H1 (cell line): ENCODE data around the gene PXDN. TPM values are rescaled to one million over a fixed set of nuclear protein-coding genes. Genes with fewer than 3 reads are reported as not detected.

Experiments used
- CTCF ChIA-PET: fragments of 300-600 bp; sonication (Branson Sonifier 250); formaldehyde crosslinking; loops from one replicate; lab custom pipeline; 2021; ENCODE audit not compliant: partially characterized antibody; lab: Charles Lee
- POLR2A ChIA-PET: fragments of 300-600 bp; sonication (Branson Sonifier 250); formaldehyde crosslinking; loops from one replicate; lab custom pipeline; 2021; ENCODE audit warnings: inconsistent platforms; ENCODE audit not compliant: partially characterized antibody; lab: Charles Lee
- DNase-seq, 2 experiments: peaks; one replicate each; pipeline versions ENCODE4 v3.0.0 to v3.0.0-alpha.2; 2010 to 2022; ENCODE audit warnings: low spot score in 2 of 2, low read depth in 1 of 2, mixed read lengths in 1 of 2
- FAIRE-seq: peaks from 2 replicates; lab custom pipeline; 2011; peaks lifted over from hg19 to GRCh38; lab: Jason Lieb, UNC
- H2AFZ ChIP-seq: 2 replicates; pipeline ENCODE4 v1.8.1; 2012; ENCODE audit warnings: low read length, inconsistent platforms
- H2AK5ac ChIP-seq: 2 replicates; pipeline ENCODE4 v1.6.1; 2013; ENCODE audit warnings: low read depth, low read length
- H2BK120ac ChIP-seq: replicated peaks from 2 replicates; pipeline ENCODE3; 2013; ENCODE audit warnings: low read depth, low read length, inconsistent platforms
- H2BK12ac ChIP-seq: 2 replicates; pipeline ENCODE4 v1.6.1; 2013; ENCODE audit warnings: low read depth, low read length
- H2BK15ac ChIP-seq: 2 replicates; pipeline ENCODE4 v1.6.1; 2013; ENCODE audit warnings: low read length
- H2BK20ac ChIP-seq: 2 replicates; pipeline ENCODE4 v1.6.1; 2013; ENCODE audit warnings: low read length
- H2BK5ac ChIP-seq: 2 replicates; pipeline ENCODE4 v1.6.1; 2013; ENCODE audit warnings: low read depth, low read length
- H3K14ac ChIP-seq: 2 replicates; pipeline ENCODE4 v1.6.1; 2013; ENCODE audit warnings: inconsistent platforms; ENCODE audit not compliant: insufficient read length
- H3K18ac ChIP-seq: 2 replicates; pipeline ENCODE4 v1.6.1; 2013; ENCODE audit warnings: low read length; ENCODE audit errors: extremely low read depth
- H3K23ac ChIP-seq: 2 replicates; pipeline ENCODE4 v1.6.1; 2013; ENCODE audit warnings: inconsistent platforms; ENCODE audit not compliant: insufficient read length
- H3K23me2 ChIP-seq: 2 replicates; pipeline ENCODE4 v1.6.1; 2013; ENCODE audit warnings: low read depth, low read length
- H3K27ac ChIP-seq: 2 replicates; pipeline ENCODE4 v1.6.1; 2011; ENCODE audit warnings: low read depth, low read length, inconsistent platforms
- H3K27me3 ChIP-seq, 4 experiments: replicated peaks in 1 of 4; 1 replicate in 1 of 4; 2 replicates in 3 of 4; pipeline versions ENCODE4 v1.6.1 to v1.8.1; 2011 to 2013; ENCODE audit warnings: low read length in 3 of 4, mild to moderate bottlenecking in 3 of 4, inconsistent platforms in 2 of 4, mixed read lengths in 2 of 4, moderate library complexity in 1 of 4; ENCODE audit not compliant: control insufficient read depth in 3 of 4, insufficient read depth in 3 of 4; ENCODE audit errors: extremely low read depth in 1 of 4
- H3K36me3 ChIP-seq, 4 experiments: 2 replicates each; pipeline versions ENCODE4 v1.6.1 to v1.8.1; 2011 to 2013; ENCODE audit warnings: mild to moderate bottlenecking in 4 of 4, low read length in 3 of 4, moderate library complexity in 2 of 4, control low read depth in 1 of 4, inconsistent platforms in 1 of 4; ENCODE audit not compliant: insufficient read depth in 4 of 4, control insufficient read depth in 2 of 4
- H3K4ac ChIP-seq: replicated peaks from 2 replicates; pipeline ENCODE3; 2013; ENCODE audit warnings: low read length, low read depth, mixed read lengths, inconsistent platforms; ENCODE audit not compliant: insufficient read length
- H3K4me1 ChIP-seq, 4 experiments: replicated peaks in 1 of 4; 1 replicate in 1 of 4; 2 replicates in 3 of 4; pipeline versions ENCODE4 v1.6.1 to v1.8.1; 2011 to 2013; ENCODE audit warnings: low read length in 3 of 4, inconsistent platforms in 2 of 4, mixed read lengths in 1 of 4; ENCODE audit not compliant: insufficient read depth in 4 of 4, control insufficient read depth in 3 of 4
- H3K4me2 ChIP-seq, 2 experiments: 2 replicates each; pipeline versions ENCODE4 v1.6.1 to v1.8.1; 2011 to 2013; ENCODE audit warnings: low read depth in 2 of 2, low read length in 2 of 2, control low read depth in 1 of 2, inconsistent platforms in 1 of 2, mild to moderate bottlenecking in 1 of 2; ENCODE audit not compliant: insufficient read depth in 1 of 2
- H3K4me3 ChIP-seq, 4 experiments: fragments of 200-600, 300-600 bp in 1 of 4; sonication (generic), shearing (Covaris generic), sonication (Bioruptor Twin) in 1 of 4; 2 replicates each; pipeline versions ENCODE4 v1.5.1 to v1.8.1; 2011 to 2016; ENCODE audit warnings: low read length in 4 of 4, low read depth in 3 of 4, control low read depth in 2 of 4, inconsistent platforms in 2 of 4, mild to moderate bottlenecking in 2 of 4, mixed read lengths in 1 of 4, moderate library complexity in 1 of 4; ENCODE audit not compliant: insufficient read depth in 2 of 4; ENCODE audit errors: extremely low read depth in 1 of 4
- H3K56ac ChIP-seq: replicated peaks from 2 replicates; pipeline ENCODE3; 2013; ENCODE audit warnings: low read depth, mild to moderate bottlenecking, mixed read lengths, low read length, inconsistent platforms; ENCODE audit not compliant: insufficient read length
- H3K79me1 ChIP-seq: 2 replicates; pipeline ENCODE4 v1.6.1; 2013; ENCODE audit warnings: low read depth, low read length, control low read depth
- H3K79me2 ChIP-seq, 2 experiments: 2 replicates each; pipeline versions ENCODE4 v1.6.1 to v1.8.1; 2012 to 2013; ENCODE audit warnings: low read length in 2 of 2, mild to moderate bottlenecking in 2 of 2, inconsistent platforms in 1 of 2; ENCODE audit not compliant: insufficient read depth in 2 of 2, control insufficient read depth in 1 of 2
- H3K9ac ChIP-seq, 4 experiments: replicated peaks in 1 of 4; 1 replicate in 1 of 4; 2 replicates in 3 of 4; pipeline versions ENCODE4 v1.6.1 to v1.8.1; 2011 to 2013; ENCODE audit warnings: low read depth in 3 of 4, low read length in 3 of 4, control low read depth in 2 of 4, mild to moderate bottlenecking in 2 of 4, moderate library complexity in 2 of 4, inconsistent platforms in 1 of 4; ENCODE audit errors: extremely low read depth in 1 of 4
- H3K9me3 ChIP-seq, 2 experiments: 2 replicates each; pipeline versions ENCODE4 v1.6.1 to v1.8.1; 2012 to 2013; ENCODE audit warnings: mild to moderate bottlenecking in 2 of 2, moderate library complexity in 2 of 2, control low read depth in 1 of 2, inconsistent platforms in 1 of 2, low read depth in 1 of 2, low read length in 1 of 2, mixed read lengths in 1 of 2; ENCODE audit not compliant: insufficient read depth in 2 of 2
- H4K20me1 ChIP-seq, 2 experiments: replicated peaks in 1 of 2; 2 replicates each; pipeline versions ENCODE3 to v1.8.1; 2011 to 2013; ENCODE audit warnings: inconsistent platforms in 2 of 2, low read length in 2 of 2, mild to moderate bottlenecking in 1 of 2; ENCODE audit not compliant: insufficient read depth in 2 of 2, control insufficient read depth in 1 of 2
- H4K5ac ChIP-seq: 2 replicates; pipeline ENCODE4 v1.6.1; 2013; ENCODE audit warnings: low read length, low read depth, mixed read lengths, inconsistent platforms; ENCODE audit not compliant: insufficient read length
- H4K8ac ChIP-seq: 2 replicates; pipeline ENCODE4 v1.8.0; 2013; ENCODE audit warnings: mild to moderate bottlenecking, moderate library complexity, low read length, inconsistent platforms; ENCODE audit not compliant: insufficient read depth; ENCODE audit errors: extremely low read depth
- H4K91ac ChIP-seq: replicated peaks from 2 replicates; pipeline ENCODE3; 2013; ENCODE audit warnings: low read length, mixed read lengths, inconsistent platforms; ENCODE audit not compliant: insufficient read length
- BCL11A ChIP-seq, 2 experiments: IDR thresholded peaks; one replicate each; pipeline ENCODE4 v1.6.1; 2011; ENCODE audit warnings: low read depth in 2 of 2, low read length in 2 of 2, mild to moderate bottlenecking in 2 of 2
- CBX8 ChIP-seq: fragments of 300-800, 300-1000 bp; sonication (generic); IDR thresholded peaks from 2 replicates; pipeline ENCODE4 v1.7.1; 2016; ENCODE audit warnings: low read depth, low read length, borderline replicate concordance
- FOSL1 ChIP-seq: IDR thresholded peaks from 2 replicates; pipeline ENCODE4 v1.6.1; 2011; ENCODE audit warnings: mild to moderate bottlenecking, low read depth, low read length, moderate library complexity; ENCODE audit not compliant: insufficient read depth
- JUN ChIP-seq: IDR thresholded peaks from 2 replicates; pipeline ENCODE4 v1.6.1; 2011; ENCODE audit warnings: low read depth, mild to moderate bottlenecking, improper control_type of control experiment, low read length
- TAF1 ChIP-seq: IDR thresholded peaks from 2 replicates; pipeline ENCODE4 v1.6.1; 2011; ENCODE audit warnings: mild to moderate bottlenecking, low read depth, low read length
- TCF12 ChIP-seq: IDR thresholded peaks from 2 replicates; pipeline ENCODE4 v1.6.1; 2011; ENCODE audit warnings: low read depth, mild to moderate bottlenecking, low read length
- WGBS, 2 experiments: shearing (Covaris generic) in 1 of 2; methylation state at CpG; one replicate each; pipeline versions ENCODE4 v1.1.6 to v1.1.7; 2013 to 2015; ENCODE audit warnings: low lambda C conversion rate in 2 of 2, mixed read lengths in 2 of 2, inconsistent platforms in 1 of 2, low coverage in 1 of 2, missing lambda C conversion rate in 1 of 2; ENCODE audit not compliant: insufficient replicate concordance in 2 of 2, insufficient coverage in 1 of 2, insufficient read length in 1 of 2; ENCODE audit errors: extremely low coverage in 1 of 2, missing lambda C conversion rate in 1 of 2; 5-methylcytosine and 5-hydroxymethylcytosine counted together
- polyA plus RNA-seq, 7 experiments: library from polyadenylated mRNA; depleted of rRNA in 3 of 7; stranded (reverse) in 5 of 7; unstranded in 2 of 7; fragments of >200 nt in 5 of 7; fragments of 200-250 nt in 2 of 7; gene quantifications; 1 replicate in 5 of 7; 2 replicates in 1 of 7; 4 replicates in 1 of 7; pipeline versions ENCODE4 v1.2.1 to v1.2.3, GENCODE V29; 2011 to 2013; ENCODE audit warnings: missing spikeins in 2 of 7, mixed read lengths in 2 of 7
- total RNA-seq: library from RNA; stranded (reverse); fragmentation: NEBNext Ultra II Directional; extraction: Animal tissue kit (Norgen Biotek cat#: 25700); gene quantifications from 2 replicates; pipeline ENCODE4 v1.2.1, GENCODE V29; 2021
- TF ChIP-seq, protein P1 (sequence below): IDR thresholded peaks from 2 replicates; pipeline ENCODE4 v1.6.1; 2012; ENCODE audit warnings: low read length, inconsistent platforms
- TF ChIP-seq, protein P2 (sequence below): IDR thresholded peaks from 2 replicates; pipeline ENCODE4 v1.6.1; 2012; ENCODE audit warnings: inconsistent platforms

PXDN gene
- total and polyA plus RNA-seq, 2 of the 8 experiments (the other 6 are each of a cell fraction or from before 2014, with no cell fraction given): 104 to 141 TPM

DNA sequence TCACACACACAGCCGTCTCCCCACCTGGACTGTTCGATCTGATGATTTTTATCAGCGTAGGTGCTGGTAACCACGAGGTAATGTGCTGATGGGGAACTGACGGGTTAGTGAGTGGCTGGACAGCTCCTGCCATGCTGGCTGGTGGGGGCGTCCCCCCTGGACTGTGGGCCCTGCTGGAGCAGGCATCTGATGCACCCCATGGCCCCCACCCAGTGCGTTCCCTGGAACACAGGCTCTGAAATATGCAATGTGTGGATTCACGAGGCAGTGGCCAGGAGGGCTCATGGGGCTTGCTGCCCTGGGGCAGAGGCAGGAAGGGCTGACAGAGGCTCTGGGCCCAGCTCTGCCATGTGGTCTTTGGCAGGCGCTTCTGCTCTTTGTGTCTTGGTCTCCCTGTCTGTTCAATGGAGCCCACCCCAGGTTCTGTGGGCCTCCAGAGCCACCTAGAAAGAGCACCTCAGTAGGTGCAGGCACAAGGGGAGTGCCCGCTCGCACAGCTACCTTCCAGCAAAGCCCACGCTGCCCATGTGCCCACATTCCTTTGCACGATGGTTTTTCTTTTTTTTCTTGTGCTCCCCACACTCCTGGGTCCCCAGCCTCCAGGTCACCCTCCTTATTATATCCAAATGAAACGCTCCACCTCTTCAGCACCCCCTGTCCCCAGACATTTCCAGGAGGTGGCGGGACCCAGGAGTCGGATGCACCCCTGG lies 10.3 kb upstream of the PXDN start:
- Histone ChIP-seq H3K27me3 (no peaks in the 10 kb centered on the region), H3K4me1 (peaks cover 0 to 3% (median 0%) of the 10 kb centered on the region in 4 experiments; a peak in 1 of 7 replicates)
- CTCF ChIA-PET: interaction anchor here (0.7 to 11.6 kb wide), 7 partner anchors 9 to 67 kb away, joined by 3 to 133 read pairs (median 3); no protein-coding TSS in a partner anchor
- TF ChIP-seq FOSL1 (no peak), TCF12 (no peak), JUN (no peak), CBX8 (no peak), TAF1 (no peak), BCL11A (IDR thresholded peaks at IDR 0.05; ENCODE audit: low read depth in 2 of 2, low read length in 2 of 2) (no peak)
- TF ChIP-seq, protein P1, sequence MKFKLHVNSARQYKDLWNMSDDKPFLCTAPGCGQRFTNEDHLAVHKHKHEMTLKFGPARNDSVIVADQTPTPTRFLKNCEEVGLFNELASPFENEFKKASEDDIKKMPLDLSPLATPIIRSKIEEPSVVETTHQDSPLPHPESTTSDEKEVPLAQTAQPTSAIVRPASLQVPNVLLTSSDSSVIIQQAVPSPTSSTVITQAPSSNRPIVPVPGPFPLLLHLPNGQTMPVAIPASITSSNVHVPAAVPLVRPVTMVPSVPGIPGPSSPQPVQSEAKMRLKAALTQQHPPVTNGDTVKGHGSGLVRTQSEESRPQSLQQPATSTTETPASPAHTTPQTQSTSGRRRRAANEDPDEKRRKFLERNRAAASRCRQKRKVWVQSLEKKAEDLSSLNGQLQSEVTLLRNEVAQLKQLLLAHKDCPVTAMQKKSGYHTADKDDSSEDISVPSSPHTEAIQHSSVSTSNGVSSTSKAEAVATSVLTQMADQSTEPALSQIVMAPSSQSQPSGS: no peak
- TF ChIP-seq, protein P2, sequence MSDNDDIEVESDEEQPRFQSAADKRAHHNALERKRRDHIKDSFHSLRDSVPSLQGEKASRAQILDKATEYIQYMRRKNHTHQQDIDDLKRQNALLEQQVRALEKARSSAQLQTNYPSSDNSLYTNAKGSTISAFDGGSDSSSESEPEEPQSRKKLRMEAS: no peak

More for the DNA sequence above, 10.3 kb upstream of the PXDN start:
- Histone ChIP-seq H3K14ac (no peak overlapping the region), H3K4me3 (no peak overlapping the region), H2BK120ac (no peak overlapping the region), H3K56ac (no peak overlapping the region), H3K23ac (no peak overlapping the region), H2BK5ac (no peak overlapping the region), H3K4me2 (no peak overlapping the region), H3K23me2 (peaks cover 1% of the 10 kb centered on the region; the same call in 1 of the 2 replicates), H4K20me1 (no peaks in the 10 kb centered on the region), H2AFZ (no peak overlapping the region), H2AK5ac (no peak overlapping the region), H3K9me3 (peaks cover 15 to 27% of the 10 kb centered on the region in 2 experiments), H4K8ac (no peak overlapping the region), H3K36me3 (no peaks in the 10 kb centered on the region), H4K5ac (no peak overlapping the region), H3K79me2 (no peaks in the 10 kb centered on the region), H3K4ac (no peak overlapping the region), H3K27ac (no peak overlapping the region), H3K9ac (no peak overlapping the region), H3K79me1 (no peaks in the 10 kb centered on the region), H4K91ac (no peak overlapping the region), H2BK20ac (no peak overlapping the region), H2BK12ac (no peak overlapping the region), H3K18ac (no peak overlapping the region), H2BK15ac (no peak overlapping the region)
- FAIRE-seq (no peak), DNase-seq (no peak)
- WGBS, 2 experiments: 89% methylated on average over 16 of the region's 16 CpGs; no CpG with 5 or more reads in 1 of the 2 experiments
- POLR2A ChIA-PET: no interaction called here
